ENCODE data around the gene DPYD.

Gene DPYD

DNA sequence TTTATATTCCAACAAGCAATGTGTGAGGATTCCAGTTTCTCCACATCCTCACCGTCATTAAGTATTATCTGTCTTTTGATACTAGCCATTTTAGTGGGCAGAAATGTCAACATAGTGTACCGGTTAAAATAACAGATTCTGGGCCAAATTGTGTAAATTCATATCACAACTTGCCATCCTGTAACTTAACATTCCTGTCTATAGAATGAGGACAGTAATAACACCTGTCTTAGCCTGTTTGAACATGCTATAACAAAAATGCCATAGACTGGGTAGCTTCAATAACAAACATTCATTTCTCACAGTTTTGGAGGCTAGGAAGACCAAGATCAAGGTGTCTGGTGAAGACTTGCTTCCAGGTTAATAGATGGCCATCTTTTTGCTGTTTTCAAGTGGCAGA lies 708.2 kb downstream of the DPYD start:
- H3K4me3 ChIP-seq (ENCODE audit: low read depth, low read length) = no peak overlapping the region
- TF ChIP-seq CTCF (IDR thresholded peaks at IDR 0.05; ENCODE audit: low read depth, low read length) = no peak
- H3K36me3 ChIP-seq = no peaks in the 10 kb centered on the region
- no peak overlapping the region for H3K27ac ChIP-seq
- no peaks in the 10 kb centered on the region for H3K9me3 ChIP-seq (ENCODE audit: severe bottlenecking)
- DNase-seq = no peak
- no peaks in the 10 kb centered on the region for H3K27me3 ChIP-seq (ENCODE audit: insufficient read depth, low read depth, severe bottlenecking)

DNA sequence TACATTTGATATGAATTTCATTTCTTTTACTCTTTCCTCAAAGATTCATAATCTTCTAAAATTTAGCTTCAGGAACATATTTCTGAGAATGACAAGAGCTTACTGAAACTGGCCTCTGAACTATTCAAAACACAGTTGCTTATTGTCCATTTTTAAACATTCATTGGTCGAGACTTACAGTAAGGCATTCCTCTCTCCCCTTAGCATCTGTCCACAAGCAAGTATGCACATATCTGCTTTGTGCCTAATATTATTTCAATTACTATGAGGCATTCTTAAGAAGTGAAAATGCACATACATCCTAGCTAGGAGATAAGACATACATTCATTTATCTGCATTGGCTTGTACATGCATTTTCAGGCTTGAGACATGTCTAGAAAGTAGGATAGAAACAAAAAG lies 710.5 kb downstream of the DPYD start:
- Histone ChIP-seq H3K27me3 (ENCODE audit: insufficient read depth, low read depth, severe bottlenecking) (no peaks in the 10 kb centered on the region), H3K9me3 (ENCODE audit: severe bottlenecking) (no peaks in the 10 kb centered on the region), H3K4me3 (ENCODE audit: low read depth, low read length) (no peak overlapping the region), H3K36me3 (no peaks in the 10 kb centered on the region), H3K27ac (no peak overlapping the region)
- no peak for TF ChIP-seq CTCF (IDR thresholded peaks at IDR 0.05; ENCODE audit: low read depth, low read length)
- DNase-seq = no peak

GRCh38 chr1:97209381-97209957 lies 711.4 kb downstream of the DPYD start:
- Histone ChIP-seq H3K27ac (no peak overlapping the region), H3K4me3 (ENCODE audit: low read depth, low read length) (no peak overlapping the region), H3K36me3 (no peaks in the 10 kb centered on the region), H3K27me3 (ENCODE audit: insufficient read depth, low read depth, severe bottlenecking) (no peaks in the 10 kb centered on the region), H3K9me3 (ENCODE audit: severe bottlenecking) (no peaks in the 10 kb centered on the region)
- TF ChIP-seq CTCF (IDR thresholded peaks at IDR 0.05; ENCODE audit: low read depth, low read length) = no peak
- no peak for DNase-seq

DNA sequence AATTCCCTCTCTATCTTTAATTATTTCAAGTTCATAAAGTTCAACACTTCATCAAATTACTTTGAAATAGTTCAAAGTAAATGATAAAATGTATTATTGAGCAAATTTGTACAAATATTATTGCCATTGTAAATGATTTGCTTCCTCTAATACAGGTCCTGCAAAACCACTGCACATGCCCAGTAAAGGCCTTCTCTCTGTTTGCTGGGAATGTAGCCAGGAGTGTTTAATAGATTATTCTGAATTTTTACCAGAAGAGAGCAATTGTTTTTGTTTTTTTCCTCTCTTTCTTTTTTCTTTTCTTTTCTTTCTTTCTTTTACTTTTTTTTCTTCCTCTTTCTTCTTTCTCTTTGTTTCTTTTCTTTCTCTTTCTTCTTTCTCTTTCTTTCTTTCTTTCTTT lies 713.0 kb downstream of the DPYD start:
- TF ChIP-seq CTCF (IDR thresholded peaks at IDR 0.05; ENCODE audit: low read depth, low read length) = no peak
- H3K27me3 ChIP-seq (ENCODE audit: insufficient read depth, low read depth, severe bottlenecking) = no peaks in the 10 kb centered on the region
- no peaks in the 10 kb centered on the region for H3K36me3 ChIP-seq
- no peak overlapping the region for H3K27ac ChIP-seq
- no peaks in the 10 kb centered on the region for H3K9me3 ChIP-seq (ENCODE audit: severe bottlenecking)
- H3K4me3 ChIP-seq (ENCODE audit: low read depth, low read length) = no peak overlapping the region
- DNase-seq = no peak

GRCh38 chr1:97204468-97204867 lies 716.4 kb downstream of the DPYD start:
- H3K9me3 ChIP-seq (ENCODE audit: severe bottlenecking) = no peaks in the 10 kb centered on the region
- H3K36me3 ChIP-seq = no peaks in the 10 kb centered on the region
- no peak for TF ChIP-seq CTCF (IDR thresholded peaks at IDR 0.05; ENCODE audit: low read depth, low read length)
- no peak overlapping the region for H3K4me3 ChIP-seq (ENCODE audit: low read depth, low read length)
- no peak overlapping the region for H3K27ac ChIP-seq
- no peak for DNase-seq
- no peaks in the 10 kb centered on the region for H3K27me3 ChIP-seq (ENCODE audit: insufficient read depth, low read depth, severe bottlenecking)
